ENCODE results near the gene DCHS2. TPM values are rescaled to one million over a fixed set of nuclear protein-coding genes. Genes with fewer than 3 reads are reported as not detected.

The DCHS2 gene
- total RNA-seq, 2 donors from 2014 or later = 0.03 TPM; not detected in 1

DNA sequence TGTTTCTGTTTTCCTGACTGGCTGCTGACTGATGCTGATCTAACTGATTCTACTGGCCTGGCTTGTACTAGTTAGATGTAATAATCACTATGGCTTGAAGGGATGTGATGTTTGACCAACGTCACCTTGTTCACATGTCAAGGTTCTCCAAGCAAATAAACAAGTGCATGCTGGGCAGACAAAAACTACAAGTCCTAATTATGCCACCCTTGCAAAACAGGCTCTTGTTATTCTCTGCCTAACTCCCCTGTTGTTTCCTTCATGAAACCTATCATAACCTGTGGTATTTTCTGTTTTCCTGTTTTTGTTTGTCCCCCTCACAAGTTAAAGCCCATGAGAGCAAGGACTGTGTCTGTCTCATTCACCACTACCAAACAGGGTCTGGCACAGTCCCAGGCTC is 146.2 kb downstream of the DCHS2 start:
- ATAC-seq (no peak), DNase-seq (no peak)
- intact Hi-C loops (cut with DNase I) = no loop called here

DNA sequence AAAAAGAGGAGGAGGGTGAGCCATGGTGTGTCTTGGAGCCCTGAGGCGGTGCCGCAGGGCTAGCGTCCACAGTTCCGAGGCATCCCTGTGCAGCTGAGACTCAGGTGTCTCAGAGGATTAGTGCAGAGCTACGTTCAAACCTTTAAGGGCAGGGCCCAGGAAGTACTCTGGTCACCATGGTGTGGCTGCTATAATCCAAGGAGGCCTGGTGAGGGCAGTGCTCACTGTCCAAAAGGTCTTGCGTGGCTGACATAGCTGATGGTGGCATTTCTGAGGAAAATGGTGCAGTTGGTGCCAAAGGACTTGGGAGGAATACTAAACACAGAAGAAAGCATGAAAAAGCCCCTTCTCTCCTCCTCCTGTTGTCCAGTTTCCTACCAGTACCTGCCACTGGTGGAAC is 146.9 kb downstream of the DCHS2 start:
- ATAC-seq (no peak), DNase-seq (no peak)
- intact Hi-C loops (cut with DNase I) = no loop called here

DNA sequence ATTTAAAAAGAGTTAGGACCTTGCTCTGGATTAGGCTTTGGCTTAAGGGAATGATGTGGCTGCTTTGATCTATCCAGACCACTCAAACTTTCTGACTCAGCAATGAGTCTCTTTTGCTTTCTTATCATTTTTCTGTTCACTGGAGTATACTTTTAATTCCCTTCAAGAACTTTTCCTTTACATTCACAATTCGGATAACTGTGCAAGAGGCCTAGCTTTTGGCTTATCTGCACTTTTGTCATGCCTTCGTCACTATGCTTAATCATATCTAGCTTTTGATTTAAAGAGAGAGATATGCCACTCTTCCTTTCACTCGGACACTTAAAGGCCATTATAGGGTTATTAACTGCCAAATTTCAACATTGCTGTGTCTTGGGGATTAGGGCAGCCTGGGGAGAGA is 147.9 kb downstream of the DCHS2 start:
- ATAC-seq (no peak), DNase-seq (no peak)
- intact Hi-C loops (cut with DNase I) = no loop called here

DNA sequence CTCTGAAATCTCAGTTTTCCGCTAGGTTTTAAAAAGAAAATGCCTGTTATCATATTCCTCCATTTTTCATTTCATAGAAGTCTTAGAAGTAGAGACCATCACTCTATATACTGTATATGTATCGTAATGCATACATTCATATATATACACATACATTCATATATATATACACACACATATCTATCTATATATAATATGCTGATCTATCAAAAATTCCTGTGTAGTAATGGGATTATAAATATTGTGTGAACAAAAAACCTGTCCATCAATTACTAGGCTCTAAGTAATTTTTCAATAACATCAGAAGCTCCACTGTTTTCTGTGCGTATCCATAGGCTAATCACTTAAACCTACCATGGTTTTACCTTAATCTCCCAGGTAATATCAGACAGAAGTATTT is 150.2 kb downstream of the DCHS2 start:
- ATAC-seq = no peak
- intact Hi-C loops (cut with DNase I) = no loop called here
- DNase-seq = no peak

DNA sequence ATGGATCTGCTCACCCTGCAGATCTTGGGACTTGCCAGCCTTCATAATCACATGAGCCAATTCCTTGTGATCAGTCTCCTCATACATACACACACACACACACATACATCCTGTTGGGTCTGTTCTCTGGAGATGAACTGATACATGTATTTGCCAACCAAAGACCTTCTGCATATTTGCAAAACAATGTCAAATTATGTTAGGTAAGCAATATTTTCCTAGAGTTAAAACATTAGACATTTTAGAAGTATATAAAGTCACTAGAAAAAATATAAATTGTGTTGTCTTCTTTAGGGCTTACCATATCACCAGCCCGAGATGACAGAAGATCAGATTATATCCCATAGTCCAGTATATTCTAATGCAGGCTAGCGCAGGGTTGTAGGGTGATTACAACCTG is 156.0 kb downstream of the DCHS2 start:
- intact Hi-C loops (cut with DNase I) = loop anchor here in 1 of 2 donors (10.0 kb wide), 1 partner anchor 169 kb away; no protein-coding TSS in a partner anchor

DNA sequence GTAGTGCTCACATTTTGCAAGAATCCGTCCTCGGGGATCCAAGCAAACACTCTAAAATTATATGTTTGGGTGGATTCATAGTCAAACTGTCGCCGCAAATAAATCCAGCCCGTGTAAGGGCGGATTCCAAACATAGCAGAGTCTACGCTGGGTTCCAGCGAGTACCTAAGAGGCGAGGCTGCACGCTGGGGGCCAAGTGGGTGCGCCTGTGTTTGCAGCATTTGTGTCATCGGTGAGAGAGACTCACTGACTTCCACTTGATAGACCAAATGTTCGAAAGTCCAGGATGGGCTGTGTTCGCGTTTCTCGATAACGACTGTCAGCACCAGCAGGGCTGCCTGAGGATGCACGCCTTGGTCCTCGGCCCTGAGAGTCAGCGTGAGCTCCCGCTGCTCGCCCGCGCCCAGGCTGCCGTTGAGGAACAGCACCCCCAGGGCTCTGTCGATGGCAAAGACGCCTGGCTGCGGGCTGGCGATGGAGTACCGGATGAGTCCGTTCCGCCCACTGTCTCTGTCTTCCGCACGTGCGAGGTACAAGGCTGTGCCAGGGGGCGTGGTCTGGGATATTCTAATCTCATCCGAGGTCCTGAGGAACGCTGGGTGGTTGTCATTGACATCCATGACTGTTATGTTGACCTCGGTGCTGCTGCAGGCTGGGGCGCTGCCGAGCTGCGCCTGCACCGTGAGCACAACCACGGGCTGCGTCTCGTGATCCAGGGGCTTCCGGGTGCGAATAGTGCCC is 158.7 kb downstream of the DCHS2 start:
- peak in 1 of 2 donors; percentile 67 for ATAC-seq
- intact Hi-C loops (cut with DNase I) = loop anchor here in 1 of 2 donors (10.0 kb wide), 1 partner anchor 172 kb away; no protein-coding TSS in a partner anchor
- DNase-seq = peak; percentile 37

More for the DNA sequence above, 156.0 kb downstream of the DCHS2 start:
- ATAC-seq (no peak), DNase-seq (no peak)

DNA sequence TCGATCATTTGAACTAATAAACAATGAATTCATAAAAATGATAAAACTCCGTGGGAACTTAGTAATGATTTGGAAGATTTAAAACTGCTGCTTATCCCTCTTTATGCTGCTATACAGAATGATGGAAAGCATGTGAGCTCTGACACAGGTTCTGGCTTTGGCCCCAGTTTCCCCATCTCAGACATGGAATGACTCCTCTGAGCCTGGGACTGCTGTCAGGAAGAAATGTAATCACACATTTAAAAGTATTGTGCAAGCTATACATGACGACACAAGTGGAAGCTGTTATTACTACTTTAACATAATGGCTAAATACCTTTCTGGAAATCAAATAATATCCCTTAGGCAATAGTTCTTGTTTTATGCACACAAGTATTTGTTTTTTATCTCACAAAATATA is 161.7 kb downstream of the DCHS2 start:
- DNase-seq = peak; percentile 30
- intact Hi-C loops (cut with DNase I) = loop anchor here in 1 of 2 donors (10.0 kb wide), 1 partner anchor 175 kb away; no protein-coding TSS in a partner anchor
- peak in 1 of 2 donors; percentile 42 for ATAC-seq

DNA sequence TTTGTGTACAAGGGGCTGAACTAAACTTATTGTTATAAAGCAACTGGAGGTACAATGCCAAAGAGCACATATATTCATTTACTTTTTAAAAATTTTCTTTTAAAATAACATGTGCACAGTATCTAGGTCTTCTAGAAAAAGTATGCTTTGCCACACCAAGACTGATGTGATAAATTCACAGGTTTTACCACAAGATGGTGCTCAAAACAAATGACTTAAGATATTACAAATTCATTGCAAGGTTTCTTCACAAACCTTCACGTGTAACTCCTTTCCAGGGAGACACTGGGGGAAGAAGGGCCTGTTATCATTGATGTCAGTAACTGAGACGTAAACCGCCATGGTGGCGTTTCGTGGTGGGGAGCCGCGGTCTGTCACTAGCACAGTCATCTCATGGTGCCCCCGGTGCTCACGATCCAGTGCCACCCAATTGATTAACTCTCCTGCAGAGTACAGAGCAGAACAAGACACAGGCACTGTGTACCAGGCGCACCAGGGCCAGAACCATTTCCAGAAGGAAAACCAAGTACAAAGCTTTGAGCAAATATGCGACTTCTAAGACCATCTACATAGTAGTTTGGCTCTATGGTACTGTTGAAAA is 162.2 kb downstream of the DCHS2 start:
- DNase-seq (no peak), ATAC-seq (peak in 1 of 2 donors; percentile 30)
- intact Hi-C loops (cut with DNase I) = no loop called here

DNA sequence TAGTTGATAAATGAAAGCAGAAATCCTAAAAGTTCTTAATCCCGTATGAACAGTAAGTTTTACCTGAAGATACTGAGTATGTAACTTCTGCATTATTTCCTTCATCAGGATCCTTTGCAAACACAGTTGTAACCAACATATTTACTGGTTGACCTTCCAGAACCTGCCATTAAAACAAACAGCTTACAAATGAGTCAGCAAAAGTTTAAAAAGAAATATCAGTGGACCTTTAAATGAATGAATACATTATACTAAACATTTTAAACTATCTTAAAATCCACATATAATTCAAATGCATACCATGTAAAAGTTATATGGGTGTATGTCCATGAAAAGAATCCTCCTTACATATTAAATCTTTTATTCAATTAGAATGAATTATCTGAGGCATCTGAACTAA is 163.6 kb downstream of the DCHS2 start:
- ATAC-seq (no peak), DNase-seq (no peak)
- intact Hi-C loops (cut with DNase I) = no loop called here

DNA sequence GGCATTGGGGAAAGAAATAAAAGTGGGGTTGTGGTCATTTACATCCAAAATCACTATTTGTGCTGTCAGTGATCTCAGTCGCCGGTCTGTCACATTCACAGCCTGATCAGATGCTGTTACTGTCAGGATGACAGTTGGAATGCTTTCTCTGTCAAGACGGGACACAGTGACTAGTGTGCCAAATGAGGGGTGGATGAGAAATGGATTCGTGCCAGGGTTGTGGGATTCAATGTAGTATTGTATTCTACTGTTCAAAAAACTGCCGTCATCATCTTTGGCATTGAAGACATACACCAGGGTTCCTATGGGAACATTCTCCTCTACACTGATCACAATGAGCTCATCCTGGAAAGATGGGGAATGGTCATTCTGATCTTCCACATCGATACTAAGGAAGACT is 171.1 kb downstream of the DCHS2 start:
- ATAC-seq = no peak
- intact Hi-C loops (cut with DNase I) = no loop called here
- no peak for DNase-seq

DNA sequence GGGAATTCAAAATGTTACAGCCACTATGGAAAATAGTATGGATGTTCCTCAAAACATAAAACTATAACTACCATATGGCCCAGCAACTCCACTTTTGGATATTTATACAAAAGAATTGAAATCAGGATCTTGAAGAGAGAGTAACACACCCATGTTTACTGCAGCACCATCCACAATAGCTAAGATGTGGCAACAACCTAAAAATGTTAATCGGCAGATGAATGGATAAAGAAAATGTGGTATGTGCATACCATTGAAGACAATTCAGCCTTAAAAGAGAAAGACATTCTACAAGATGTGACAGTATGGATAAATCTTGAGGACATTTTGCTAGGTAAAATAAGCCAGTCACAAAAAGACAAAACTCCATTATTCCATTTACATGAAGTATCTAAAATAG is 171.9 kb downstream of the DCHS2 start:
- intact Hi-C loops (cut with DNase I) = loop anchor here in 1 of 2 donors (5.0 kb wide), 1 partner anchor 527 kb away; no protein-coding TSS in a partner anchor
- DNase-seq = no peak
- ATAC-seq = no peak

DNA sequence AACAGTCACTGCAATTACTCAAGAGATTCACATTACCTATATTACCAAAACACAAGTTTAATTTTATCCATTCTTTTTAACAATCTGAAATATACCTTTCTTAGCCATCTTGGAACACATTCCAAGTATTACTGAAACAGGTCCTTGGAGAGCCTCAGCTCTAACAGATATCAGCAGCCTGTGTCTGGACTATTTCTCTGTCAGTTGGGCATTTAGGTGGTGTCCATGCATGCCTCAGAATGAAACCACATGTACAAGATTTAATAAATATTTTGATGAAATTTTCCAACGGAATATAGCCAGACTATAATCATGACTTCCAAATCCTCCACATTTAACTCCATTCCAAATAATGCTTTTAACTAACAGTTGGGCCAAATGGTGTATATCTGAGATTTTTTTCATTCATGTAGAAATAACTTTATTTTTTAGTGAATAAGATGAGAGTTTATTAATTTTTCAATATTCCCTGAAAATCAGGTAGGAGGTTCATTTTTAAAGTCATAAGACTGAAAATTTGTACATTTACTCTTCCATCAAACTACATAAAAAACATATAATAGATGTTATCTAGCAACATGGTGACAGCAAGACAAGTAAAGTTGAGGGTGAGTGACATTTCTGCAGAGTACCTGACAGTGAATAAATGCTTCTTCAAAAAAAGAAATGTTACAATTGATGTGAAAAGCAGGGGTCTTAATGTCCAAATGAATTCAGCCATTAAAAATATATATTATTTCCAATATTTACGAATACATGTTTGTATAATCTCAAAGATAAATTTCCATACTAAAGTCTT is 174.2 kb downstream of the DCHS2 start:
- ATAC-seq = no peak
- intact Hi-C loops (cut with DNase I) = loop anchor here in 1 of 2 donors (5.0 kb wide), 1 partner anchor 525 kb away; no protein-coding TSS in a partner anchor
- DNase-seq = no peak

DNA sequence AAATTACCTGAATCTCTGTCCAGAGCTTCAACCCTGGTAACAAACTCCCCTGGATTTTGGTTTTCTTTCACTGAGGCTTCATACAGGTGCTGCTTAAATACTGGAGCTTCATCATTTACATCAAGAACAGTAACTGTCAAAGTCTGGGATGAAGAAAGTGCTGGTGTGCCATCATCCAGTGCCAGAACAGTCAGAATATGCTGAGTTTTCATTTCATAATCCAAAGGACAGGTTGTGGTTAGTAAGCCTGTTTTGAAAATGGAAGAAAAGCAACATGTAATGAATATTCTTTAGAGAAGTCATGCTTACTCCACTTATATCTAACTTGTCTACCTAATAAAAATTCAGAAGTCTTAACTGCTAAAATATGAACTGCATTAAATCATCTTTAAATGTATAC is 175.9 kb downstream of the DCHS2 start:
- intact Hi-C loops (cut with DNase I) = loop anchor here in 1 of 2 donors (5.0 kb wide), 1 partner anchor 523 kb away; no protein-coding TSS in a partner anchor
- DNase-seq = no peak
- no peak for ATAC-seq

DNA sequence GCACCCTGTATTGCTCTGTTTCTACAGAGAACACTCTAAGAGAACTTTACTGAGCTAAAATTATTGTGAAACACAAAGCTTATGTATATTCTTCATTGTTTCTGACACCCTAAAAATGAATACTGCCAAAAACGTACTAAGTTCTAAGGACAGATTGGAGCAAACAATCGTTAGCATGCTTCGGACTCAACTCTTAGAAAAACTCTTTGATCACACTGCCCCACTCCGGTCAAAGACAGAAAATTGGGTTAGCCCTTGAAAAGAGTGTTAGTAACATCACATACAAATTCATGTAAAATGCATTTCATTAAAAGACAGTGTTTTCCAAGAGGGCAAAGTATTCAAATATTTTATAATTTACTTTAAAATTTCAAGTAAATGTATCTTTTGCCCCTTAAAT is 177.4 kb downstream of the DCHS2 start:
- DNase-seq = no peak
- no peak for ATAC-seq
- intact Hi-C loops (cut with DNase I) = no loop called here

DNA sequence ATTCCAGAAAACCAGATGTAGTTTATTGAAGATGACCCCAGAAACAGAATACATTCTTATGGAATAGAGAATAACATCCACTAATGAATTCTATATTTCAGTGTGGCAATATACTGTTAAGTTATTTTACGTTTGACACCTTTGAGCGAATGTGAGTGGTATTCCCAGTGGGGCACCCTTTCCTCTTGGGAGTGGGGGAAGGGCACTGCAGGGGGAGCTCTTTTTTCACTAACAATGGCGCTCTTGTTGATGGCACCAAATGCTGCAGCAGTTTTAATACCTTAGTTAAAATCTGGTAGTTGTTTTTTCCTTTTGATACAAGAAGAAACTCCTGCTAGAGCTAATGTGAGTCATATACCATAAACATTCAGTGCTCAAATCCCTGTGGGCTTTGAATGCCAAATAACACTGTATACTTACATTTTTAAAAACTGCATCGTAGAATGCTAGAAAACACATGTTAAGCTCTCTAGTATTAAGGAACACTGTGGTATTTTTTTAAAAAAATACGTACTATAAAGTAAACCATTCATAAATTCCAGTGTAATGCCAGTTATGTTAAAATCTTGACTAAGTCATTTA is 178.5 kb downstream of the DCHS2 start:
- ATAC-seq = no peak
- DNase-seq = no peak
- intact Hi-C loops (cut with DNase I) = no loop called here

DNA sequence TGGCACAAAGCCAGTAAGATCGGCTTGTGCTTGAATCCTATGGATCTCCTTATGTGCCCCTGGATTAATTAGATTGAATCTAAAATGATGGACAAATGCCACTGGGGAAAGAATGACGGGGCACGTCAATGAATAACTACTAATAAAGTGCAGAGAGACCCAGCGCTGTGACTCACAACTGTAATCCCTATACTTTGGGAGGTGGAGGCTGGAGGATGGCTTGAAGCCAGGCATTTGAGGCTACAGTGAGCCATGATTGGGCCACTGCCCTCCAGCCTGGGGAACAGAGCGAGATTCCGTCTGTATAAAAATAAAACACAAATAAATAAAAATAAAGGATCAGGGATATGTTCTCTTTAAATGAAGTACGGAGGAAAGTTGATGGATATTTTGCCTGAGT is 179.4 kb downstream of the DCHS2 start:
- no peak for ATAC-seq
- DNase-seq = no peak
- intact Hi-C loops (cut with DNase I) = no loop called here

DNA sequence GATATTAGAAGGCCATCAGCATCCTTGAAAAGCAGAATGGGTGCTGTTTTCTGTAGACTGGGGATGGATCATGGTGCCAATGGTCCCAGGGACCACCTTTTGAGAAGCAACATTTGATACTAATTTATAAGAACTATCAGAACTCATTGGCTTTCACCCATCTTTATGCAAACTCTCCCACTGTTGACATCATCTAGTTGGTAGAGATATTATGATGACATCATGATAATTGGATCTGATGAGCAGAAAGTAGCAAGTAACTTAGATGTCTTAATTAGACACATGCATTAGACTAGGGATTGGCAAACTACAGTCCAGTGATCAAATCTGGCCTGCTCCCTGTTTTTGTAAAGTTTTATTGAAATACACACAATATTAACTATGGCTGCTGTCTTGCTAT is 181.0 kb downstream of the DCHS2 start:
- ATAC-seq = no peak
- intact Hi-C loops (cut with DNase I) = no loop called here

DNA sequence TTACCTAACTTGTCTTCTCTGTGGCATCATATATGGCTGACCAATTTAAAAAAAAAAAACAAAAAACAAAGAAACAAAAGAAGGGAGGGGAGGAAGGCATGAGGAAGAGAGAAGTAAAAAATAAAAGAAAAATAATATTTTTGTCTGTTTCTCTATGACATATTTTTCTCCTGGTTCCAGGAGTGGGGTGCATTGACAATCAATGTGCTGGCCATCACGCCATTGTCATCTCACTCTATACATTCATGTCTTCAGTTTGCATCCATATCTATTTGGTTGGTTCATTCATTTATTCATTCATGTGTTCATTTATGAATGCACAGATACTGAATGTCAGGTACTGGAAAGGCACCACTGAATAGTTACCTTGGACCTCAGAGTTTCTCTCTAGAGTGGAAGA is 183.4 kb downstream of the DCHS2 start:
- no peak for ATAC-seq
- no peak for DNase-seq
- intact Hi-C loops (cut with DNase I) = no loop called here

More for the DNA sequence above, 181.0 kb downstream of the DCHS2 start:
- no peak for DNase-seq

DNA sequence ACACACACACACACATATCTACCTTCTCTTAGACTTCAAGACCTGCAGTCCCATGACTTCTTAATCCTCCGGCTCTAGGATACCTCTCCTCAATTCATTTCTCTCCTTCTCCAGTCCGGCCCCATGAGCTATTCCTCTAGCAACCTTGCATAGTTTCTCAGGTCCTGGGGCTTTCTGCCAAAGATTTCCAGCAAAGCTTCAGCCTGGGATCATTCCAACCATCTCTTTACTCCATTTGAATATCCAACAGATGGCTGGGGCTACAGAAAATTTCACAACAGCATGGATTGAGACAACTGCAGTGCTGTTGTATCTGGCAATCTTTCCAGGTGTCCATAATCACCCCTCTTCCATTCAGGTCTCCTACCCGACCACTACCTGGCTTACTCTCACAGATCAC is 184.1 kb downstream of the DCHS2 start:
- intact Hi-C loops (cut with DNase I) = no loop called here
- ATAC-seq (no peak), DNase-seq (no peak)
